ENCODE results near the gene LRRC66. TPM values are rescaled to one million over a fixed set of nuclear protein-coding genes. Genes with fewer than 3 reads are reported as not detected.

Gene LRRC66
- total and polyA plus RNA-seq, 9 of the 15 experiments (the other 6 are each of a cell fraction or from before 2014, with no cell fraction given): not detected

GRCh38 chr4:52019936-52020657 is at the start of gene LRRC66 (continued):
- TF ChIP-seq ZNF280A (IDR thresholded peaks at IDR 0.05; ENCODE audit: low read depth, partially characterized antibody) (no peak), RNF219 (CRISPR knock-in tag; IDR thresholded peaks at IDR 0.05) (no peak), ZNF512 (tag; IDR thresholded peaks at IDR 0.05) (no peak), ZNF57 (CRISPR knock-in tag; IDR thresholded peaks at IDR 0.05) (no peak), ZKSCAN1 (IDR thresholded peaks at IDR 0.05; ENCODE audit: low read depth, low read length) (no peak), GTF2B (IDR thresholded peaks at IDR 0.05; ENCODE audit: extremely low read depth, insufficient read length) (no peak), MBD1 (CRISPR knock-in tag; IDR thresholded peaks at IDR 0.05) (no peak), FIP1L1 (IDR thresholded peaks at IDR 0.05; ENCODE audit: low read depth, low read length, poor library complexity, severe bottlenecking) (no peak), ZNF431 (CRISPR knock-in tag; IDR thresholded peaks at IDR 0.05) (no peak), MEF2A (IDR thresholded peaks at IDR 0.05; ENCODE audit: control insufficient read depth, low read depth, low read length) (no peak), ARNT (IDR thresholded peaks at IDR 0.05) (no peak)
